MM.1S (cell line): ENCODE data around the gene CCL26.

Experiments
- EZH2 ChIP-seq: fragments of 300-600 bp; sonication (generic); optimal IDR thresholded peaks from 2 replicates; pipeline ENCODE3; 2017; ENCODE audit warnings: low read depth, mild to moderate bottlenecking, antibody characterized with exemption, low read length, mixed read lengths
- TF ChIP-seq, protein P1 (sequence below): fragments of 300-600 bp; sonication (generic); IDR thresholded peaks from 2 replicates; pipeline ENCODE4 v1.5.1; 2016; ENCODE audit warnings: antibody characterized with exemption, low read length, mixed read lengths

DNA sequence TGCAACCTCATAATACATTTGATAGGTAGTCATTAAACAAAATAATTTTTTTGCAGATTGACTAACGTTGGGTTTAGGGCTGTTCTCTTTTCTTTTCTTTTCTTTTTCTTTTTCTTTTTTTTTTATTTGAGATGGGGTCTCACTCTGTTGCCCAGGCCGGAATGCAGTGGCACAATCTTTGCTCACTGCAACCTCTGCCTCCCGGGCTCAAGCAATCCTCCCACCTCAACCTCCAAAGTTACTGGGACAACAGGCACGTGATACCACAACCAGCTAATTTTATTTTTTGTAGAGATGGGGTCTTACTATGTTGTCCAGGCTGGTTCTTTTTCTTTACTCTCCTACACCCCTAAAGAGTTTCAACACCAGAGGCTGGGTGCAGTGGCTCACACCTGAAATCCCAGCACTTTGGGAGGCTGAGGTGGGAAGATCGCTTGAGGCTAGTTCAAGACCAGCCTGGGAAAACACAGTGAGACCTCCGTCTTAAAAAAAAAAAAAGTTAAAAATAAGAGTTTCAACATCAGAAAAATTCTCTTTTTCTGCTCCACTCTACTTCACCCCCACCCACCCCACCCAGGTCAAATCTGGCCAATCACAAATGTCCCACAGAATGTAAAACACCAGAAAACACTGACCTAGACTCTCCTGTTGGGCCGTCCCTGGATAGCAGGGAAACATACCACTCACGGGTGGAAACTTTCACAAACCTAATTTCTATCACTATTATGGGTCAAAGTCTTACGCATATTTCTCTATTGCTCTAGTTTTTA is 36.2 kb downstream of the CCL26 start:
- TF ChIP-seq, protein P1, sequence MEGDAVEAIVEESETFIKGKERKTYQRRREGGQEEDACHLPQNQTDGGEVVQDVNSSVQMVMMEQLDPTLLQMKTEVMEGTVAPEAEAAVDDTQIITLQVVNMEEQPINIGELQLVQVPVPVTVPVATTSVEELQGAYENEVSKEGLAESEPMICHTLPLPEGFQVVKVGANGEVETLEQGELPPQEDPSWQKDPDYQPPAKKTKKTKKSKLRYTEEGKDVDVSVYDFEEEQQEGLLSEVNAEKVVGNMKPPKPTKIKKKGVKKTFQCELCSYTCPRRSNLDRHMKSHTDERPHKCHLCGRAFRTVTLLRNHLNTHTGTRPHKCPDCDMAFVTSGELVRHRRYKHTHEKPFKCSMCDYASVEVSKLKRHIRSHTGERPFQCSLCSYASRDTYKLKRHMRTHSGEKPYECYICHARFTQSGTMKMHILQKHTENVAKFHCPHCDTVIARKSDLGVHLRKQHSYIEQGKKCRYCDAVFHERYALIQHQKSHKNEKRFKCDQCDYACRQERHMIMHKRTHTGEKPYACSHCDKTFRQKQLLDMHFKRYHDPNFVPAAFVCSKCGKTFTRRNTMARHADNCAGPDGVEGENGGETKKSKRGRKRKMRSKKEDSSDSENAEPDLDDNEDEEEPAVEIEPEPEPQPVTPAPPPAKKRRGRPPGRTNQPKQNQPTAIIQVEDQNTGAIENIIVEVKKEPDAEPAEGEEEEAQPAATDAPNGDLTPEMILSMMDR: no peak
- no peak for TF ChIP-seq EZH2
